Upper lobe of left lung (tissue), 4 donors: Measurements from ENCODE around the gene CTNNA1.

Source experiments
- POLR2A ChIP-seq, 4 donors: fragments of 450-650 bp; IDR thresholded peaks; one replicate each; pipeline ENCODE4 v1.5.1; 2016 to 2017; ENCODE audit warnings: antibody characterized with exemption in 4 of 4, mild to moderate bottlenecking in 2 of 4
- POLR2AphosphoS5 ChIP-seq, 2 donors: sonication (generic); formaldehyde crosslinking; IDR thresholded peaks; one replicate each; pipeline ENCODE4 v1.5.1; 2017; ENCODE audit warnings: antibody characterized with exemption in 2 of 2
- TF ChIP-seq, protein P1 (sequence below), 6 experiments: fragments of 450-650 bp in 4 of 6; fragments of 200-600 bp in 2 of 6; sonication (generic) in 2 of 6; IDR thresholded peaks; one replicate each; pipeline ENCODE4 v1.5.1; 2016 to 2019; ENCODE audit warnings: antibody characterized with exemption in 6 of 6

DNA sequence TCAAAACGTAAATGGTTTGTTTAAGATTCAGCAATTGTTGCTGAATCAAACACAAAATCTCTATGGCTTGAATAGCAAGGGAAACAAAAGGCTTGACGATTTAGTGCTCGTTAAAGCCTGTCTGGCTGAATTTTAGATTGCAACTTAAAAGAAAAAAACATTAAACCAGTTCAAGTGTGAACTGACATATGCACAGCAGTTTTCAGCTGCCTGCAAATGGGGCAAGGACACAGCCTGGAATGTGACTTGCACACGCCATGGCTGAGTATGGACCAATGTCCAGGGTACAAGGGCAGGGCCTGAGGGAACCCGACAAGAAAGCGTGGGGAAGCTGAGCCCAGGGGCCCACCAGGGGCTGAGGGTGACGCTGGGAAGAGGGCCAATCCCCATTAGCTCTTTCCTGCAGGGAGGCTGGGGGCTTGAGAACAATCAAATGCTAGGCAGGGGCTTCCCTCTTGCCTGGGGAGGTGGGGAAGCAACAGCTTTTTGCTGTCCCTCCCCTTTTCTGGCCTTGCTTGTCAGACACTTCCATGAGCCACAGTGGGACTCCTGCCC, 211.5 kb downstream of the CTNNA1 start:
- TF ChIP-seq, protein P1, sequence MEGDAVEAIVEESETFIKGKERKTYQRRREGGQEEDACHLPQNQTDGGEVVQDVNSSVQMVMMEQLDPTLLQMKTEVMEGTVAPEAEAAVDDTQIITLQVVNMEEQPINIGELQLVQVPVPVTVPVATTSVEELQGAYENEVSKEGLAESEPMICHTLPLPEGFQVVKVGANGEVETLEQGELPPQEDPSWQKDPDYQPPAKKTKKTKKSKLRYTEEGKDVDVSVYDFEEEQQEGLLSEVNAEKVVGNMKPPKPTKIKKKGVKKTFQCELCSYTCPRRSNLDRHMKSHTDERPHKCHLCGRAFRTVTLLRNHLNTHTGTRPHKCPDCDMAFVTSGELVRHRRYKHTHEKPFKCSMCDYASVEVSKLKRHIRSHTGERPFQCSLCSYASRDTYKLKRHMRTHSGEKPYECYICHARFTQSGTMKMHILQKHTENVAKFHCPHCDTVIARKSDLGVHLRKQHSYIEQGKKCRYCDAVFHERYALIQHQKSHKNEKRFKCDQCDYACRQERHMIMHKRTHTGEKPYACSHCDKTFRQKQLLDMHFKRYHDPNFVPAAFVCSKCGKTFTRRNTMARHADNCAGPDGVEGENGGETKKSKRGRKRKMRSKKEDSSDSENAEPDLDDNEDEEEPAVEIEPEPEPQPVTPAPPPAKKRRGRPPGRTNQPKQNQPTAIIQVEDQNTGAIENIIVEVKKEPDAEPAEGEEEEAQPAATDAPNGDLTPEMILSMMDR (IDR thresholded peaks at IDR 0.05) = no peak
- no peak for TF ChIP-seq POLR2AphosphoS5 (IDR thresholded peaks at IDR 0.05)
- no peak for TF ChIP-seq POLR2A (IDR thresholded peaks at IDR 0.05)
